ENCODE measurements around the gene ALOX15B. TPM values are rescaled to one million over a fixed set of nuclear protein-coding genes. Genes with fewer than 3 reads are reported as not detected.

Gene ALOX15B
- total and polyA plus RNA-seq, 10 of the 15 experiments (the other 5 are each of a cell fraction or from before 2014, with no cell fraction given), result 0.01 TPM; not detected in 9

- no peak for TF ChIP-seq SMC3 (IDR thresholded peaks at IDR 0.05; ENCODE audit: borderline replicate concordance, low read length)
- TF ChIP-seq ATF7 (IDR thresholded peaks at IDR 0.05; ENCODE audit: low read depth), result no peak
- TF ChIP-seq HDAC6 (IDR thresholded peaks at IDR 0.05; ENCODE audit: unreplicated experiment), result no peak
- no peak for TF ChIP-seq YBX1 (IDR thresholded peaks at IDR 0.05)
Observed at GRCh38 chr17:8067806-8068205, 28.9 kb downstream of the ALOX15B start (continued).

- WGBS (ENCODE audit: insufficient coverage, insufficient replicate concordance, low lambda C conversion rate, missing lambda C conversion rate), result 20% methylated on average over 8 of the region's 9 CpGs
- no peak overlapping the region for H3K9ac ChIP-seq (ENCODE audit: control insufficient read depth, insufficient read depth, low read length)
- ChIA-PET SMC1A (ENCODE audit: uncharacterized antibody, unreplicated experiment) (interaction anchor here (1.1 to 3.5 kb wide), 3 partner anchors 8 to 50 kb away, joined by 5 to 18 read pairs (median 7); no protein-coding TSS in a partner anchor), RAD21 (ENCODE audit: unreplicated experiment) (interaction anchor here (0.6 to 2.5 kb wide), 3 partner anchors 8 to 267 kb away, joined by 3 to 19 read pairs (median 4); no protein-coding TSS in a partner anchor), CTCF (interaction anchor here (1.2 to 8.8 kb wide), 7 partner anchors 8 to 232 kb away, joined by 3 to 76 read pairs (median 6); no protein-coding TSS in a partner anchor), POLR2A (interaction anchor here (0.5 kb wide), 1 partner anchor 128 kb away, joined by 5 read pairs; no protein-coding TSS in a partner anchor)
- no peaks in the 10 kb centered on the region for H4K20me1 ChIP-seq (ENCODE audit: control insufficient read depth, insufficient read depth)
- TF ChIP-seq, protein P1, sequence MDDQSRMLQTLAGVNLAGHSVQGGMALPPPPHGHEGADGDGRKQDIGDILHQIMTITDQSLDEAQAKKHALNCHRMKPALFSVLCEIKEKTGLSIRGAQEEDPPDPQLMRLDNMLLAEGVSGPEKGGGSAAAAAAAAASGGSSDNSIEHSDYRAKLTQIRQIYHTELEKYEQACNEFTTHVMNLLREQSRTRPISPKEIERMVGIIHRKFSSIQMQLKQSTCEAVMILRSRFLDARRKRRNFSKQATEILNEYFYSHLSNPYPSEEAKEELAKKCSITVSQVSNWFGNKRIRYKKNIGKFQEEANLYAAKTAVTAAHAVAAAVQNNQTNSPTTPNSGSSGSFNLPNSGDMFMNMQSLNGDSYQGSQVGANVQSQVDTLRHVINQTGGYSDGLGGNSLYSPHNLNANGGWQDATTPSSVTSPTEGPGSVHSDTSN (IDR thresholded peaks at IDR 0.05; ENCODE audit: insufficient replicate concordance, low read depth, low read length), result no peak
- TF ChIP-seq PAX8 (IDR thresholded peaks at IDR 0.05) (no peak), TAF1 (IDR thresholded peaks at IDR 0.05; ENCODE audit: borderline replicate concordance, low read depth, low read length) (no peak)
- H3K4me2 ChIP-seq (ENCODE audit: control insufficient read depth, insufficient read depth), result no peak overlapping the region
- H3K4me3 ChIP-seq, result no peak overlapping the region
- FAIRE-seq (no peak), DNase-seq (ENCODE audit: low read depth, low spot score) (no peak), ATAC-seq (no peak)
- no peak overlapping the region for H2AFZ ChIP-seq (ENCODE audit: control insufficient read depth, low read depth, low read length)
- H3K36me3 ChIP-seq (ENCODE audit: control insufficient read depth in 2 of 2, insufficient read depth in 2 of 2, low read length in 1 of 2), result no peaks in the 10 kb centered on the region
- H3K79me2 ChIP-seq (ENCODE audit: control insufficient read depth, insufficient read depth, low read length), result no peaks in the 10 kb centered on the region
- intact Hi-C loops (cut with micrococcal nuclease; ENCODE audit: unreplicated experiment), result no loop called here
- H3K27me3 ChIP-seq (replicated peaks in 1 of 2; ENCODE audit: control insufficient read depth in 2 of 2, insufficient read depth in 2 of 2, low read length in 1 of 2), result peaks cover 8 to 11% of the 10 kb centered on the region in 2 experiments
- no peaks in the 10 kb centered on the region for H3K9me3 ChIP-seq (replicated peaks; ENCODE audit: control insufficient read depth, insufficient read depth, low read length)
- BruUV-seq (replicated peaks), result no TSS peak
- in situ Hi-C loops (cut with MboI), result no loop called here
- no peak overlapping the region for H3K27ac ChIP-seq (ENCODE audit: control insufficient read depth, insufficient read depth)
- H3K4me1 ChIP-seq (ENCODE audit: control insufficient read depth, insufficient read depth, low read length), result no peaks in the 10 kb centered on the region
Observed at GRCh38 chr17:8068736-8069586, 30.1 kb downstream of the ALOX15B start.
